Testis (tissue), 3 donors: ENCODE results near the gene ANKRD12. TPM values are rescaled to one million over a fixed set of nuclear protein-coding genes. Genes with fewer than 3 reads are reported as not detected.

Experiments used
- DNase-seq: peaks from one replicate; pipeline ENCODE4 v3.0.0-alpha.2; 2019
- H3K27ac ChIP-seq, 2 donors: fragments of 200-600 bp; sonication (generic); one replicate each; pipeline ENCODE4 v1.5.1; 2019
- H3K27me3 ChIP-seq: fragments of 200-600 bp; sonication (generic); one replicate; pipeline ENCODE4 v1.5.1; 2019
- H3K36me3 ChIP-seq: fragments of 200-600 bp; sonication (generic); one replicate; pipeline ENCODE4 v1.5.1; 2017; ENCODE audit warnings: low read depth; ENCODE audit errors: missing control alignments
- H3K4me1 ChIP-seq: fragments of 200-600 bp; sonication (generic); one replicate; pipeline ENCODE4 v1.5.1; 2019
- H3K4me3 ChIP-seq, 2 donors: fragments of 200-600 bp; sonication (generic); one replicate each; pipeline ENCODE4 v1.5.1; 2017 to 2019
- H3K9me3 ChIP-seq: fragments of 200-600 bp; sonication (generic); one replicate; pipeline ENCODE4 v1.5.1; 2017
- POLR2A ChIP-seq: fragments of 450-650 bp; IDR thresholded peaks from one replicate; pipeline ENCODE4 v1.6.1; 2017; ENCODE audit warnings: antibody characterized with exemption, mild to moderate bottlenecking, moderate library complexity
- WGBS, 2 donors: methylation state at CpG; one replicate each; pipeline ENCODE4 v1.1.5; 2018; 5-methylcytosine and 5-hydroxymethylcytosine counted together
- intact Hi-C: fragments of 100-400 bp; cut with DNase I; formaldehyde crosslinking; loops from one replicate; pipeline ENCODE4 v1.15.1; 2023; ENCODE audit warnings: low total_unique reads
- polyA plus RNA-seq: library from polyadenylated mRNA; stranded (reverse); fragments of 350-450 nt; fragmentation: Illumina TruSeq; extraction: RNeasy Lipid Tissue Mini Kit (QIAGEN cat#74804); gene quantifications from one replicate; pipeline ENCODE4 v1.2.3, GENCODE V29; 2014; ENCODE audit warnings: low read depth, low replicate concordance; ENCODE audit not compliant: insufficient read depth
- total RNA-seq, 2 donors: library from RNA; depleted of rRNA; stranded (reverse); fragments of >200 nt; gene quantifications; one replicate each; pipeline ENCODE4 v1.2.3, GENCODE V29; 2016
- TF ChIP-seq, protein P1 (sequence below), 3 experiments: fragments of 450-650 bp in 2 of 3; fragments of 200-600 bp in 1 of 3; sonication (generic) in 1 of 3; IDR thresholded peaks; one replicate each; pipeline ENCODE4 v1.5.1; 2016 to 2019; ENCODE audit warnings: antibody characterized with exemption in 3 of 3, mild to moderate bottlenecking in 2 of 3, moderate library complexity in 1 of 3

Gene ANKRD12
- total and polyA plus RNA-seq, 3 donors from 2014 or later = 4.5 to 59.7 (median 58.5) TPM

DNA sequence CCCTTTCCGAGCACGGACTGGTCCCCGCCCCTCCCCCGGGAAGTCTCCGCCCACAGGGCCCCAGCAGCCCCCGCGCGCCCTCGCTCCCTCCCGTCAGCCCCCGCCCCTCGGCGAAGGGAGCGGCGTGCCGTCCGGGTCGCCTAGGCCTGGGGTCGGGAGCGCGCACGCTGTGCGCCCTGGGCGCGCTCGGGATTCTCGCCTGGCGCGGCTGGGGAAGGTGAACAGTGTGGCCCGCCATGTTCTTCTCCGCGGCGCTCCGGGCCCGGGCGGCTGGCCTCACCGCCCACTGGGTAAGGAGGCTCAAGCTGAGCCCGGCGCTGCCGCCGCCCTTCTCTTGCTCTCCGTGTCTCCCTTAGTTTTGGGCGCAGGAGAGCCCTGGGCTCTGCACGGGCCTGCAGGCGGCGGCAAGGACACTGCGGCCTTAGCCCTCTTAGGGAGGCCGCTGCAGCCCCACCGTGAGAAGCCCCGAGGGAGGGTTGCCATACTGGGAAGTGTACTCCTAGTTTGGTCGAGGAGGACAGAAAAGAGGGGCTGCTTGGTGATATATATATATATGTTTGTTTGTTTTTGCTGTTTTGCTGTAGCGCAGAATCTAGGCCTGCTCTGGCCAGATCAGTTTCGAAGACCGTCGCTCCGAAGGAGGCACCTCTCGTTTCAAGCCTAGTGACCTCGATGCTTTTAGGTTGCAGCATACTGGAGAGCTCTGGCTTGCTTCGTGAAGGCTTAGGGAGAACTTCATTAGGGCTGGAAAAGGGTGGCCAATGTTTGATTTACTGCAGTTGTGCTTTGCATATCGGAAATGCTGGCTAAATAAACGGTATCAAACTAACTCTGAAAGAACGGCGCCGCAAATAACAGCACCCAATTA lies 33.8 kb upstream of the ANKRD12 start, which contains the start of gene NDUFV2:
TSS of gene NDUFV2 (plus strand) at position 192 of the 868 bp plus-strand sequence. CDS start at position 237, 45 bp downstream.
- Histone ChIP-seq H3K27ac (peak within 1 kb of the TSS; percentile 93 to 97), H3K4me1 (peaks cover 42% of the 10 kb centered on the region), H3K4me3 (peak within 1 kb of the TSS; percentile 79 to 87), H3K36me3 (no peaks in the 10 kb centered on the region), H3K27me3 (no peaks in the 10 kb centered on the region), H3K9me3 (no peaks in the 10 kb centered on the region)
- peak; percentile 67 for TF ChIP-seq POLR2A
- TF ChIP-seq, protein P1, sequence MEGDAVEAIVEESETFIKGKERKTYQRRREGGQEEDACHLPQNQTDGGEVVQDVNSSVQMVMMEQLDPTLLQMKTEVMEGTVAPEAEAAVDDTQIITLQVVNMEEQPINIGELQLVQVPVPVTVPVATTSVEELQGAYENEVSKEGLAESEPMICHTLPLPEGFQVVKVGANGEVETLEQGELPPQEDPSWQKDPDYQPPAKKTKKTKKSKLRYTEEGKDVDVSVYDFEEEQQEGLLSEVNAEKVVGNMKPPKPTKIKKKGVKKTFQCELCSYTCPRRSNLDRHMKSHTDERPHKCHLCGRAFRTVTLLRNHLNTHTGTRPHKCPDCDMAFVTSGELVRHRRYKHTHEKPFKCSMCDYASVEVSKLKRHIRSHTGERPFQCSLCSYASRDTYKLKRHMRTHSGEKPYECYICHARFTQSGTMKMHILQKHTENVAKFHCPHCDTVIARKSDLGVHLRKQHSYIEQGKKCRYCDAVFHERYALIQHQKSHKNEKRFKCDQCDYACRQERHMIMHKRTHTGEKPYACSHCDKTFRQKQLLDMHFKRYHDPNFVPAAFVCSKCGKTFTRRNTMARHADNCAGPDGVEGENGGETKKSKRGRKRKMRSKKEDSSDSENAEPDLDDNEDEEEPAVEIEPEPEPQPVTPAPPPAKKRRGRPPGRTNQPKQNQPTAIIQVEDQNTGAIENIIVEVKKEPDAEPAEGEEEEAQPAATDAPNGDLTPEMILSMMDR (IDR thresholded peaks at IDR 0.05) = no peak
- intact Hi-C loops = loop anchor here (1.0 kb wide), 1 partner anchor 34 kb away; the partner anchor contains the start of gene ANKRD12
- WGBS, 2 donors = 0 to 1% methylated on average over 22 to 44 of the region's 64 CpGs
- peak; percentile 97 for DNase-seq

DNA sequence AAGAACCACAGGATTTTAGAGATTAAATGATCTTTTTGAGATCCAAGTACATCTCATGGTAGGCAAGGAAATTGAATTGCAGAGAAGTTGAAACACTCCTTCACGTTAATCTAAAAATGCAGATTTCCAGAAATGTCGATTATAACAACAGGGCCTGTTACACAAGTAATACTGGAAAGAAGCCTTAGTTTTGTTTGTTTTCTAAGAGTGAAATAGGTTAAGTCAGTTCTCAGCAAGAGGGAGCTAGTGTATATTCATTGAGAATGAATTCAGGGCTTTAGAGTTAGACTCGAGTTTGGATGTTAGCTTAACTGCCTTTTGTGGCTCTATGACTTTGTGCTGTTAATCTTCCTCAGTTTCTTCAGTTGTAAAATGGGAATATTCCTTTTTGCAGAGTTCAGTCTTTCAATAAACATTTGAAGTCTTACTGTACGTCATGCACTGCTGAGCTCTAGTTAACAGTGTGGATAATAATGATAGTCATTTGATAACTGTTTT lies 33.2 kb upstream of the ANKRD12 start:
- intact Hi-C loops = no loop called here
- Histone ChIP-seq H3K36me3 (no peaks in the 10 kb centered on the region), H3K27ac (peak overlapping the region; percentile 93 to 97), H3K27me3 (no peaks in the 10 kb centered on the region), H3K9me3 (no peaks in the 10 kb centered on the region), H3K4me3 (peak overlapping the region; percentile 79 to 87), H3K4me1 (peaks cover 42% of the 10 kb centered on the region)
- no peak for TF ChIP-seq POLR2A
- TF ChIP-seq, protein P1 (IDR thresholded peaks at IDR 0.05) = no peak
- no peak for DNase-seq
- WGBS, 2 donors = 0 to 2% methylated on average over 4 of the region's 4 CpGs

DNA sequence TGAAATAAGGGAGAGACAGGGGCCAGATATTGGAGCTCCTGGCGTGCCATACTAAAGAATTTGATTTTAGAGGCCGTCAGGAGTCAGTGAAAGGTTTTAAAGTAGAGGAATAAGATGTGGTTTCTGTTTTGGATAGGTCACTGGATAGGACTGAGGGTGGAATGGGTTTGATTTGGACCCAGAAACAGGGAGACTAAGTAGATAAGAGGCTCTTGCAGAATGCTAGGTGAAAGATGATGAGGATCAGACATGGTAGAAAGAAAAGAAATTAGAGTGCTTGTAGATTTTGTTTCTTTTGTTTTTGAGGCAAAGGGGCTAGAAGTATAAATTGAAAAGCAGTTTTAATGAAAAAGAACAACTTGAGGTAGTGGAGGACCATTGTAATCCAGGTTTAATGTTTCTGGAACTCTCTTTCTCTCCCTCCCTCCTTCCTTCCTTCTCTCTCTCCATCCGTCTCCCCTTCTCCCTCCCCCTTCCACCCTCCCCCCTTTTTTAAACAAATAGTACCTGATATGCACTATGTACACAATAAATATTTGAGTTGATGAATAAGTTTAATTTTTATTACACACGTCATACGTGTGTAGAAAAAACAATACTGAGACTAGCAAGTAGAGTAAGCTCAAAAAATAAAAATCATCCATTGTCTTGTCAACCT lies 32.2 kb upstream of the ANKRD12 start:
- no peak for TF ChIP-seq POLR2A
- TF ChIP-seq, protein P1 (IDR thresholded peaks at IDR 0.05) = no peak
- intact Hi-C loops = no loop called here
- peak overlapping the region in 1 of 2 donors; percentile 87 for H3K4me3 ChIP-seq
- peaks cover 42% of the 10 kb centered on the region for H3K4me1 ChIP-seq
- no peaks in the 10 kb centered on the region for H3K27me3 ChIP-seq
- 18 to 19% methylated on average over 5 of the region's 5 CpGs for WGBS, 2 donors
- no peaks in the 10 kb centered on the region for H3K36me3 ChIP-seq
- H3K27ac ChIP-seq = peak overlapping the region; percentile 93 to 97
- DNase-seq = no peak
- no peaks in the 10 kb centered on the region for H3K9me3 ChIP-seq

DNA sequence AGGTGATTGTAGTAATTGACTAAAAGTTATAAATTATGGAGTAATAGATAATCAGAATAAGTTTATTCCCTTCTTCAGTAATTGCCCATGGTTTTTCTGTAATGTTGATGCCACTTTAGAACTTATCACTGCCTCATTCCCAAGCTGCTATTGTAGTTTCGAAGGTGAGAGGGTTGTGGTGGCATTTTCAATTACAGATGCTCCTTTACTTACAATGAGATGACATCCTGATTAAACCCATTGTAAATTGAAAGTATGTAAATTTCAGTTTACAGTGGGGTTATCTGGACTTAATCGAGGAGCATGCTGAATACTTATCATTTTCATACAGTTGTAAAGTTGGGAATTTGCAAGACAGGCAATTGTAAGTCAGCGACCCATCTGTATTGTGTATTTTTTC lies 31.2 kb upstream of the ANKRD12 start:
- H3K36me3 ChIP-seq = no peaks in the 10 kb centered on the region
- no peak overlapping the region for H3K4me3 ChIP-seq
- no peaks in the 10 kb centered on the region for H3K27me3 ChIP-seq
- H3K27ac ChIP-seq = no peak overlapping the region
- DNase-seq = no peak
- TF ChIP-seq POLR2A = no peak
- TF ChIP-seq, protein P1 (IDR thresholded peaks at IDR 0.05) = no peak
- H3K4me1 ChIP-seq = peaks cover 47% of the 10 kb centered on the region
- H3K9me3 ChIP-seq = no peaks in the 10 kb centered on the region
- intact Hi-C loops = no loop called here
- WGBS, 2 donors = 55% methylated on average over 3 of the region's 3 CpGs
